Measurements from ENCODE around the gene PELI1.
A peak's percentile ranks its signal among the peaks of the same experiment; 100 is the strongest.
"Not testable (repeated sequence)": the region's sequence is repeated elsewhere in the genome, so short reads cannot be mapped to it uniquely, and the experiment has no call there.

Gene PELI1

DNA sequence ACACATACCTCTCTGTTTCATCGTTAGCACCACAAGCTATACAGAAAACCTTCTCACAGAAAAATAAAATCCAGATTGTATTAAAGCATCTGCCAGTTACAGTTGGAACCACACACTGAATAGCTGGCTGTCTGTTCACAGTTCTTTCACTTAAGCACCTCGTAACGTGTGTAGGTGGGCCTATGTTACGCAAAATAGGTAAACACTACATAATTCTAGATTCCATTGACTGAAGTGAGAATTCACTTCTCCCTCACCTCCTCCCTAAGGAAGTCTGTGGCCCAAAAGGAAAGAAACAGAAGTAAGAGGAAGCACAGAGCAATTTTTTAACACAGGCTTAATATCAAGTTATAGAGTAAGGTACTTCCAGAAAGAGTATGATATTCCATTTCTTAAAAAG lies 24.9 kb downstream of the PELI1 start:
- Histone ChIP-seq H3K9ac (ENCODE audit: low read depth, low read length) (no peak overlapping the region), H3K9me3 (ENCODE audit: control insufficient read depth, insufficient read depth, low read length) (no peaks in the 10 kb centered on the region), H3K36me3 (ENCODE audit: control insufficient read depth, insufficient read depth, low read length) (no peaks in the 10 kb centered on the region), H3K27me3 (ENCODE audit: control insufficient read depth, insufficient read depth, low read length) (no peaks in the 10 kb centered on the region), H3K4me3 (ENCODE audit: low read depth, low read length) (no peak overlapping the region), H3K4me1 (ENCODE audit: control insufficient read depth, insufficient read depth, low read length) (peaks cover 11% of the 10 kb centered on the region)

DNA sequence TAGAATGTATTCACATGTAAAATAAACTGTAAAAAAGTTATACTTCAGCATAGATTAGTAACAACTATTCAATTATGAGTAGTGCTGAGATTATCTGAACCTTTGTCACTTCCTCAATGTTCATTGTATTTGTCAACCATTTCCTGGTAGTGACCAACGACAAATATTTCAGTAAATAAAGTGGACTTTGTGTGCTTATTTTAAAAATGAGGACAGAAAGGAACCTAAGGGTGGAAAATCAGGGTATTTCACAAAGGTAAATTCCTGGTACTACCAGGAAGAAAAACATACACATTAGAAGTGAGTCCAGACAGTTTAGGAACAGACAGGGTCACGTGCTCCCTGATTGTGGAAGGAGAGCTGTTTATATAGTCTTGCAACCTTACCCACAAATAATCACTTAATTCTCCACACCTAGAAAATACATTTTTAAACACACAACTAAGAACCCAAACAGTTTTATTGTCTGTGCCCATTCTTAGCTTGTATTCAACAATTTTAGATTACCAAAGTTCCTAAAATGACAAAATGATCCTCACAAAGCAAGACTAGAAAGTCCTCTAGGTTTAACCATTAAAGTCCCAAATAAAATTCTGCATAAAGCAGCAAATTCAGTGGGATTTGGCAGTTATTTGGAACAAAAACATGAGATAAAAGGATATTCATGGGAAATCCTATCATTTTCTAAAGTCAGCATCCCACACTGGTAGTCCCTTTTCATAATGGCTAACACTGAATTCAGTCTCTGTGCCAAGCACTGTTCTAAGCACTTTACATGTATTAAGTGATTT lies 28.2 kb downstream of the PELI1 start:
- H3K4me3 ChIP-seq (ENCODE audit: low read depth, low read length) = no peak overlapping the region
- no peaks in the 10 kb centered on the region for H3K9me3 ChIP-seq (ENCODE audit: control insufficient read depth, insufficient read depth, low read length)
- no peaks in the 10 kb centered on the region for H3K27me3 ChIP-seq (ENCODE audit: control insufficient read depth, insufficient read depth, low read length)
- peaks cover 12% of the 10 kb centered on the region for H3K4me1 ChIP-seq (ENCODE audit: control insufficient read depth, insufficient read depth, low read length)
- no peak overlapping the region for H3K9ac ChIP-seq (ENCODE audit: low read depth, low read length)
- H3K36me3 ChIP-seq (ENCODE audit: control insufficient read depth, insufficient read depth, low read length) = no peaks in the 10 kb centered on the region

DNA sequence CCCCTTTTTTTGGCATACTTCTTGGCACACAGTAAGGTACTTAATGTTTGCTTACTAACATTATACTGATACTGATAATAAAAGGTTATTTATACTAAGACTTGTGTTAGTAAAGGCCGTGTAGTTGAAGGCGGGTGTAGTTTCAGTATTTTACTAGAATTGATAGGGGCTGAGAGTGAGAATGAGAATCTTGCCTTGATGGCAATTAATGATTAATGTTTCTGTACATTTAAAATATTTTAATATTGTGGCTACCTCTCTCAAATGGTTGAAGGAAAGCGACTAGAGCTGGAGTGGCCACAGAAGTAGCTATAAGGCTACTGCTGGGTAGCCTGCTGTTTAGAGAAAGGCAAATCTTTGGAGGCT lies 29.3 kb downstream of the PELI1 start:
- no peak overlapping the region for H3K9ac ChIP-seq (ENCODE audit: low read depth, low read length)
- H3K36me3 ChIP-seq (ENCODE audit: control insufficient read depth, insufficient read depth, low read length) = no peaks in the 10 kb centered on the region
- no peaks in the 10 kb centered on the region for H3K27me3 ChIP-seq (ENCODE audit: control insufficient read depth, insufficient read depth, low read length)
- no peaks in the 10 kb centered on the region for H3K9me3 ChIP-seq (ENCODE audit: control insufficient read depth, insufficient read depth, low read length)
- H3K4me1 ChIP-seq (ENCODE audit: control insufficient read depth, insufficient read depth, low read length) = peaks cover 8% of the 10 kb centered on the region
- no peak overlapping the region for H3K4me3 ChIP-seq (ENCODE audit: low read depth, low read length)

DNA sequence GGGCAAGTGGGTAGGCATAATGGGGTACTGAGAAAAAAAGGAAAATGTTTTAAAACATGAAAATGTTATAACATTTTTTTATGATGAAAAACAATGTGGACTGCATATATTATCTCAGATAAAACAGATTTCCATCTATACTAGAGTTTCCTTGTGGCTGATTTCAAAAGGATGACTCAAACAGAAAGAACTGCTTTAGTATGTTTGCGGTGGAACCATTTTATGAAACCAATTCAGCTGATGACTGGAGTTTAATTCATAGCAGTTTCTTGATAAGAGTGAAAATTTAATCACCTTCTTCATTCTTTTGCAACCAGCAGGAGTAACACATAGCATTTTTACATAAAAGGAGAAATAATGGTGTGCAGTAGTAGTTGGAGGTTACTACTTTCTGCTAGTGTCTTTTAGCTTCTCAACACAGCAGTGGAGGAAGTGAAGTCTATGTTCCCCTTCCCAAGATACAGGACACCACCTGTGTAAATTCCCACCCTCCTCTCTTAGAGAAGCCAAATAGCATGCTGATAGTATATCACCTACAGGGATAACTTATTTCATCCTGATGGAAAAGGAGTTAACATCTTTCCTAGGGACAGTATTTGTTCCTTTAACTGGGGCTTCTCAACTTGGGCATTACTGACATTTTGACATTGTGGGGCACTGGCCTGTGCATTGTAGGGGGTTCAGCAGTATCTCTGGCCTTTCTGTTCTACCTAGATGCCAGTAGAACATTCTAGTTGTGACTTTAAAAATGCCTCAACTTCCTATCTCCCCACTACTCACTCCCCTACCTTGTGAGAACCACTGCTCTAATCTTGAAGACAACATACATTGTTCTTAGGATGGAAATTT lies 29.9 kb downstream of the PELI1 start:
- Histone ChIP-seq H3K9ac (ENCODE audit: low read depth, low read length) (no peak overlapping the region), H3K4me1 (ENCODE audit: control insufficient read depth, insufficient read depth, low read length) (peaks cover 8% of the 10 kb centered on the region), H3K4me3 (ENCODE audit: low read depth, low read length) (no peak overlapping the region), H3K27me3 (ENCODE audit: control insufficient read depth, insufficient read depth, low read length) (no peaks in the 10 kb centered on the region), H3K36me3 (ENCODE audit: control insufficient read depth, insufficient read depth, low read length) (no peaks in the 10 kb centered on the region), H3K9me3 (ENCODE audit: control insufficient read depth, insufficient read depth, low read length) (no peaks in the 10 kb centered on the region)

DNA sequence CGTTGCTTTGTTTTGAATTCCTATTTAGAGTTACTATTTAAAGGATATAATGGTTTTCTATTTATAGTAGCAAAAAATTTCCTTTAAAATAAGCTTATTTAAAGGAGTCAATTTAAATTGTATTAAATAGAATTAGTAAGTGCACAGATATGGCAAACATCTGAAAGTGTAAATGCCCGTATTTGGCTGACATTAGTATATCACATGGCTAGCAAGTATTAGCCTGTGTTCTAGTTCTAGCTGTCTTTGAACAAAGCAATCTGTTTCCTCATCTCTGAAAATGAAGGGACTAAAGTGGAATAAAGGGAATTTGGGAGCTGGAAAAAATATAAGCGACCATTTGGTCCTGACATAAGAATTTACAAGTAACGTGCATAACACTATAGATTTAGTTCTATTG lies 32.2 kb downstream of the PELI1 start:
- H3K4me3 ChIP-seq (ENCODE audit: low read depth, low read length) = no peak overlapping the region
- H3K4me1 ChIP-seq (ENCODE audit: control insufficient read depth, insufficient read depth, low read length) = peaks cover 8% of the 10 kb centered on the region
- no peaks in the 10 kb centered on the region for H3K27me3 ChIP-seq (ENCODE audit: control insufficient read depth, insufficient read depth, low read length)
- no peaks in the 10 kb centered on the region for H3K9me3 ChIP-seq (ENCODE audit: control insufficient read depth, insufficient read depth, low read length)
- H3K36me3 ChIP-seq (ENCODE audit: control insufficient read depth, insufficient read depth, low read length) = no peaks in the 10 kb centered on the region
- no peak overlapping the region for H3K9ac ChIP-seq (ENCODE audit: low read depth, low read length)

DNA sequence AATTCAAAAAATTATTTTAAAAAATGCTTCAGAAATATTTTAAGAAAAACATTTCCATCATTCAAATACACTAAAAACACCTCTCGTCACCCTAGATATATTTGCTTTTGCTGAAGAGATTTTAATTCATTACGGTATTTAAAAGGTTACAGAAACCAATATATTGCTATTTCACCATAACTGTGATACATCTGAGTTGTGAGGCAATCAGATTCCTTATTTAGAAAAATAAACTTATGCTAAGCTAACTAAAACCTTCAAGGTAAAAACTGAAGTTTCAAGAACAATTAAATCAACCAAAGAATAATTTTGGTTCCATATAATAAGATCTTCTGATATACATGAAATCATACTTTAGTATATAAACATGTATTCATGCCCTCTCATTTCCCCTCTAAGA lies 32.8 kb downstream of the PELI1 start:
- Histone ChIP-seq H3K4me1 (ENCODE audit: control insufficient read depth, insufficient read depth, low read length) (peaks cover 8% of the 10 kb centered on the region), H3K27me3 (ENCODE audit: control insufficient read depth, insufficient read depth, low read length) (no peaks in the 10 kb centered on the region), H3K36me3 (ENCODE audit: control insufficient read depth, insufficient read depth, low read length) (no peaks in the 10 kb centered on the region), H3K9me3 (ENCODE audit: control insufficient read depth, insufficient read depth, low read length) (no peaks in the 10 kb centered on the region), H3K4me3 (ENCODE audit: low read depth, low read length) (no peak overlapping the region), H3K9ac (ENCODE audit: low read depth, low read length) (no peak overlapping the region)

DNA sequence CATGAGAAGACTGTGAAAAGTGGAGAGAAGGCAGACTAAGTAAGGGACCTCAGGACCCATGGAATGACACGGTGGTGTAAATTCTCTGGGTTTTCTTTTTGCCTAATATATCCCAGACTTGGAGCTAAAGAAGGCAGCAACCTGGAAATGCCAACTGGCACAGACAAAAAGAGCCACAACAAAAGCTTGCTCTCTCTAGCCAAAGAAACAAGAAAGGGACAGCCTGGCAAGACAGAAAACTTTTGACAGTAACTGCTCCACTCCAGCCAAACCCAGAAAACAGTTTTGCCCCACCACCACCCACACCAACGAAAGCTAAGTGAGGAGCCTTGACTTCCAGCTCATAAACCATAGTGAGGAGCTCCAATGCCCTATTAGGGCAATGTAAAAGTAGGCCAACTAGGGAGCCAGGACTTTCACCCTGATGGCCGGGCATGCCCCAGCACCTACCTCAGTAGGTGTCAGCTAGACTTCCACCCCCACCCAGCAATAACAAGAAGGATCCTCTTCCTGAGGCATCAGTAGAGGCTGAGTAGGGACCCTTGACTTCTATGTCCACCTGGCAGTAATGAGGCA lies 35.5 kb downstream of the PELI1 start:
- H3K27me3 ChIP-seq (ENCODE audit: control insufficient read depth, insufficient read depth, low read length) = no peaks in the 10 kb centered on the region
- H3K36me3 ChIP-seq (ENCODE audit: control insufficient read depth, insufficient read depth, low read length) = no peaks in the 10 kb centered on the region
- H3K9ac ChIP-seq (ENCODE audit: low read depth, low read length) = peak overlapping the region; percentile 27
- H3K4me3 ChIP-seq (ENCODE audit: low read depth, low read length) = no peak overlapping the region
- no peaks in the 10 kb centered on the region for H3K9me3 ChIP-seq (ENCODE audit: control insufficient read depth, insufficient read depth, low read length)
- H3K4me1 ChIP-seq (ENCODE audit: control insufficient read depth, insufficient read depth, low read length) = peaks cover 2% of the 10 kb centered on the region

DNA sequence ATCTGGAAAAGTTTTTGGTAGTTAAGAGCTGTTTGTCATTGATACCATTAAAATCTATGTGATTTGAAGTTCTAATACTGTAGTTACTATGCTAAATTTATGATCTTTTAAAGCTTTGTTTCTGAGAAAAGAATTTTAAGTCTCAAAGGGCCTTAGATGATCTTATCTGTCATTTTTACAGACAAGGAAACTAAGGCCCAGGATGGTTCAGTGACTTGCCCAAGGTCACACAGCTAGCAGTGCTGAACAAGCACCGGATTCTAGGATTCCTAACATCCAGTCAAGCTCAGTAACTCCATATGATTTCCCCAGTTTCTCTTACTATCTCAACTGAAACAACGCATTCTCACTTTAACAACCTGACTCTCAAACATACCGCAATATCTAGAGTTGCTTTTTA lies 37.7 kb downstream of the PELI1 start:
- Histone ChIP-seq H3K27me3 (ENCODE audit: control insufficient read depth, insufficient read depth, low read length) (no peaks in the 10 kb centered on the region), H3K4me1 (ENCODE audit: control insufficient read depth, insufficient read depth, low read length) (peaks cover 2% of the 10 kb centered on the region), H3K9me3 (ENCODE audit: control insufficient read depth, insufficient read depth, low read length) (no peaks in the 10 kb centered on the region), H3K9ac (ENCODE audit: low read depth, low read length) (no peak overlapping the region), H3K4me3 (ENCODE audit: low read depth, low read length) (no peak overlapping the region), H3K36me3 (ENCODE audit: control insufficient read depth, insufficient read depth, low read length) (no peaks in the 10 kb centered on the region)

DNA sequence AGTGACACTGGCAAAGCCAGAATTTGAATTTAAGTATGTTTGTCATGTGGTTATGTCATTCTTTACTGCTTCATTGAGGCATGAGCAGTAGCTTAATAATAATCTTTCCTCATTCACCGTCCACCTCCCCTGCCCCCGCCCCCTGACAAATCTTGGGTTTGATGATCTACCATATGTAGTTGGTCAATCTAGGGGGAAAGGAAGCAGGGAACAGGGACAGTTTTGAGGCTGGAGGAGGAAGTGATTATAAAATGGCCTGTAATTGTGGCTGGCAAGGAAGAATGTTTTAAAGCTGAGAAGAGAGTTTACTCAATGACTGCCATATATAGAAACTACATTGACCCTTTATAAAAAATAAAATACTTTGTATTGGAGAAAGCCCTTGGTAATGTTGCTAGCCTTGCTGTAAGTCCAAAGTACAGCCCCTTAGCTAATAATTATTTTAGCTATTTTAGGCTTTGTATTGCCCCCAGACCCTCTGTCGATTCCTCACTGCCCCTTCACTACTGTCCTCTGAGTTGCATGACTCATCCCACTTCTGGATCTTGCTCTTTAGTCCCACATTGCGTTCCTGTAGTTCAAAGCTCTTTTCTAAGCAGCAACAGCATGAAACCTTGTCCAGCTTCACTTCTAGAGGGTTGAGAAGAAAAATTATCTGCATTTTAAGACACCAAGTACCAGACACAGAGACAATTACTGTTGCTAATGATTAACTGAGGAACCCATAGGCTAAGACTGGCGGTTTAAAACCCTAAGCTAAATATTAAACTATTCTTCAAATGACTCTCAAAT lies 38.4 kb downstream of the PELI1 start:
- Histone ChIP-seq H3K36me3 (ENCODE audit: control insufficient read depth, insufficient read depth, low read length) (no peaks in the 10 kb centered on the region), H3K9me3 (ENCODE audit: control insufficient read depth, insufficient read depth, low read length) (no peaks in the 10 kb centered on the region), H3K27me3 (ENCODE audit: control insufficient read depth, insufficient read depth, low read length) (no peaks in the 10 kb centered on the region), H3K4me3 (ENCODE audit: low read depth, low read length) (no peak overlapping the region), H3K9ac (ENCODE audit: low read depth, low read length) (no peak overlapping the region), H3K4me1 (ENCODE audit: control insufficient read depth, insufficient read depth, low read length) (peaks cover 2% of the 10 kb centered on the region)

DNA sequence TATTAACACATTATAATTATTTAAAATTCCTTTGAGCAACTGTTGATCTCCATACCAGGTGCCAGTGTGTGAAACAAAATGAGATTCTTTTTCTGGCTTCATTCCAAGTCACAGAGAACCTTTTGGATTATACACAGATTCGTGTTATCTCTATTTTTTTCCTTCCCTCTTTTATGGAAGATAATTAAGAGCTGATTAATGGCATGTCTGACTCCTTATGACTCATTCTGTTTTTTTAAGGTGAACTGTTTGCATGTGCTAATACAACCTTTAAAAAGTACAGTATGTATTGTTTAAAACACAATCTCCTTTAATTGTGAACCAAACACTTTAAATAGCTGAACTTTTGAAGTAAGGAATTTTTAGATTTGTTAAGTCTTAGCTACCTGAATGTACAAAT lies 39.3 kb downstream of the PELI1 start:
- Histone ChIP-seq H3K4me1 (ENCODE audit: control insufficient read depth, insufficient read depth, low read length) (peaks cover 2% of the 10 kb centered on the region), H3K9me3 (ENCODE audit: control insufficient read depth, insufficient read depth, low read length) (no peaks in the 10 kb centered on the region), H3K36me3 (ENCODE audit: control insufficient read depth, insufficient read depth, low read length) (no peaks in the 10 kb centered on the region), H3K27me3 (ENCODE audit: control insufficient read depth, insufficient read depth, low read length) (no peaks in the 10 kb centered on the region), H3K9ac (ENCODE audit: low read depth, low read length) (no peak overlapping the region), H3K4me3 (ENCODE audit: low read depth, low read length) (no peak overlapping the region)

DNA sequence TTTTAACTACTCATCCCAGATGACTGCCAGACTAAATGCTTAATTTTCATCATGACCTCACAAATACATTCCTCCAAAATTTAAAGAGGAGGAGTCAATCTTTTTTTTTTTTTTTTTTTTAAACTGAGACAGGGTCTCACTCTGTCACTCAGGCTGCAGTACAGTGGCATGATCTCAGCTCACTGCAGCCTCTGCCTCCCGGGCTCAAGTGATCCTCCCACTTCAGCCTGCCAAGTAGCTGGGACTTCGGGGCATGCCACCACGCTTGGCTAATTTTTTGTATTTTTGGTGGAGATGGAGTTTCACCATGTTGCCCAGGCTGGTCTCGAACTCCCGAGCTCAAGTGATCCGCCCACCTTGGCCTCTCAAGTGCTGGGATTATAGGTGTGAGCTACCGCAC lies 41.5 kb downstream of the PELI1 start:
- H3K9me3 ChIP-seq (ENCODE audit: control insufficient read depth, insufficient read depth, low read length); H3K4me3 ChIP-seq (ENCODE audit: low read depth, low read length); H3K27me3 ChIP-seq (ENCODE audit: control insufficient read depth, insufficient read depth, low read length); H3K36me3 ChIP-seq (ENCODE audit: control insufficient read depth, insufficient read depth, low read length); H3K4me1 ChIP-seq (ENCODE audit: control insufficient read depth, insufficient read depth, low read length); H3K9ac ChIP-seq (ENCODE audit: low read depth, low read length): not testable (repeated sequence)
